ENCODE data around the gene CNN1. TPM values are rescaled to one million over a fixed set of nuclear protein-coding genes. Genes with fewer than 3 reads are reported as not detected.
"Not testable (repeated sequence)": the region's sequence is repeated elsewhere in the genome, so short reads cannot be mapped to it uniquely, and the experiment has no call there.

The CNN1 gene
- total and polyA plus RNA-seq, 4 donors: 406 to 1,055 (median 558) TPM

- ATAC-seq (ENCODE audit: low FRiP score) (no peak), DNase-seq (peak in 1 of 2 donors; percentile 15)
- Histone ChIP-seq H3K4me3 (ENCODE audit: low read length in 2 of 2) (peak overlapping the region in 1 of 2 donors; percentile 96), H3K27me3 (ENCODE audit: control insufficient read depth in 1 of 2, insufficient read depth in 2 of 2, low read length in 1 of 2) (no peaks in the 10 kb centered on the region), H3K9me3 (ENCODE audit: control insufficient read depth, low read length) (no peaks in the 10 kb centered on the region), H3K4me1 (ENCODE audit: control insufficient read depth in 1 of 2, insufficient read depth in 2 of 2, low read length in 2 of 2) (no peaks in the 10 kb centered on the region), H3K36me3 (ENCODE audit: control insufficient read depth in 1 of 2, insufficient read depth in 2 of 2, low read length in 1 of 2) (no peaks in the 10 kb centered on the region), H3K27ac (ENCODE audit: low read depth in 1 of 2, low read length in 2 of 2) (no peak overlapping the region)
- intact Hi-C loops (cut with DNase I): loop anchor here in 1 of 2 donors (10.0 kb wide), 1 partner anchor 304 kb away; the partner anchor contains the start of gene TSPAN16
- WGBS, 2 donors: 91% methylated on average over 2 of the region's 2 CpGs
These were observed 60.1 kb downstream of the CNN1 start for GRCh38 chr19:11598746-11599145.

GRCh38 chr19:11599704-11600103 is 61.1 kb downstream of the CNN1 start:
- not testable (repeated sequence) for H3K4me1 ChIP-seq (ENCODE audit: control insufficient read depth in 1 of 2, insufficient read depth in 2 of 2, low read length in 2 of 2); H3K27me3 ChIP-seq (ENCODE audit: control insufficient read depth in 1 of 2, insufficient read depth in 2 of 2, low read length in 1 of 2); H3K36me3 ChIP-seq (ENCODE audit: control insufficient read depth in 1 of 2, insufficient read depth in 2 of 2, low read length in 1 of 2); H3K9me3 ChIP-seq (ENCODE audit: control insufficient read depth, low read length); ATAC-seq (ENCODE audit: low FRiP score); H3K27ac ChIP-seq (ENCODE audit: low read depth in 1 of 2, low read length in 2 of 2); H3K4me3 ChIP-seq (ENCODE audit: low read length in 2 of 2); DNase-seq
- 93 to 96% methylated on average over 8 of the region's 8 CpGs for WGBS, 2 donors
- intact Hi-C loops (cut with DNase I): loop anchor here in 1 of 2 donors (10.0 kb wide), 1 partner anchor 305 kb away; the partner anchor contains the start of gene TSPAN16

Small RNAs within 50 kb of the gene (microRNA-seq; reads per million reads assigned to microRNA genes)
- 0 reads per million in 2 donors for gene MIR7974

Other genes starting within 250 kb of the CNN1 start
- gene TSPAN16, start 242.7 kb upstream of the CNN1 start, total RNA-seq: not detected
- gene TSPAN16, start 242.7 kb upstream of the CNN1 start, polyA plus RNA-seq: not detected
- 10 to 100 TPM; 26.7 to 32.7 TPM for gene RAB3D, start 199.2 kb upstream of the CNN1 start, total RNA-seq
- gene RAB3D, start 199.2 kb upstream of the CNN1 start, polyA plus RNA-seq: 1 to 10 TPM; 3.0 to 7.1 TPM
- gene TMEM205, start 192.6 kb upstream of the CNN1 start, total RNA-seq: 10 to 100 TPM; 36.2 to 50.7 TPM
- gene TMEM205, start 192.6 kb upstream of the CNN1 start, polyA plus RNA-seq: 100 to 1,000 TPM in 1 of 2 donors, 10 to 100 TPM in 1; 25.5 to 119 TPM
- 10 to 100 TPM; 18.0 to 44.4 TPM for gene CCDC159, start 192.3 kb upstream of the CNN1 start, total RNA-seq
- gene CCDC159, start 192.3 kb upstream of the CNN1 start, polyA plus RNA-seq: 100 to 1,000 TPM in 1 of 2 donors, 10 to 100 TPM in 1; 28.3 to 111 TPM
- gene PLPPR2, start 183.4 kb upstream of the CNN1 start, total RNA-seq: 10 to 100 TPM; 36.4 to 37.4 TPM
- 10 to 100 TPM; 11.4 to 41.0 TPM for gene PLPPR2, start 183.4 kb upstream of the CNN1 start, polyA plus RNA-seq
- gene SWSAP1, start 164.2 kb upstream of the CNN1 start, total RNA-seq: 1 to 10 TPM; 1.5 to 1.7 TPM
- gene SWSAP1, start 164.2 kb upstream of the CNN1 start, polyA plus RNA-seq: 1 to 10 TPM in 1 of 2 donors, under 1 TPM in 1; 0.50 to 5.7 TPM
- gene EPOR, start 154.5 kb upstream of the CNN1 start, total RNA-seq: 10 to 100 TPM in 1 of 2 donors, 1 to 10 TPM in 1; 7.4 to 13.1 TPM
- 10 to 100 TPM in 1 of 2 donors, under 1 TPM in 1; 0.63 to 32.4 TPM for gene EPOR, start 154.5 kb upstream of the CNN1 start, polyA plus RNA-seq
- 10 to 100 TPM; 30.2 to 51.6 TPM for gene RGL3, start 119.5 kb upstream of the CNN1 start, total RNA-seq
- gene RGL3, start 119.5 kb upstream of the CNN1 start, polyA plus RNA-seq: 10 to 100 TPM; 14.5 to 78.5 TPM
- gene ODAD3, start 103.7 kb upstream of the CNN1 start, total RNA-seq: 1 to 10 TPM in 1 of 2 donors, under 1 TPM in 1; 0.49 to 1.8 TPM
- gene ODAD3, start 103.7 kb upstream of the CNN1 start, polyA plus RNA-seq: 1 to 10 TPM; 1.4 to 2.6 TPM
- gene PRKCSH, start 103.2 kb upstream of the CNN1 start, total RNA-seq: 100 to 1,000 TPM; 168 to 207 TPM
- 100 to 1,000 TPM in 1 of 2 donors, 10 to 100 TPM in 1; 90.2 to 168 TPM for gene PRKCSH, start 103.2 kb upstream of the CNN1 start, polyA plus RNA-seq
- not detected for gene ELAVL3, start 57.8 kb upstream of the CNN1 start, total RNA-seq
- gene ELAVL3, start 57.8 kb upstream of the CNN1 start, polyA plus RNA-seq: under 1 TPM; 0.13 to 0.56 TPM
- gene ZNF653, start 33.0 kb upstream of the CNN1 start, total RNA-seq: 10 to 100 TPM; 11.4 to 11.6 TPM
- gene ZNF653, start 33.0 kb upstream of the CNN1 start, polyA plus RNA-seq: 10 to 100 TPM in 1 of 2 donors, 1 to 10 TPM in 1; 5.4 to 22.5 TPM
- 10 to 100 TPM; 27.7 to 27.8 TPM for gene ECSIT, start 9.7 kb upstream of the CNN1 start, total RNA-seq
- 10 to 100 TPM; 39.9 to 72.5 TPM for gene ECSIT, start 9.7 kb upstream of the CNN1 start, polyA plus RNA-seq
- 10 to 100 TPM; 30.9 to 33.6 TPM for gene ELOF1, start 20.4 kb downstream of the CNN1 start, total RNA-seq
- 10 to 100 TPM; 37.8 to 75.4 TPM for gene ELOF1, start 20.4 kb downstream of the CNN1 start, polyA plus RNA-seq
- 10 to 100 TPM; 12.6 to 13.1 TPM for gene ACP5, start 38.8 kb downstream of the CNN1 start, total RNA-seq
- gene ACP5, start 38.8 kb downstream of the CNN1 start, polyA plus RNA-seq: 10 to 100 TPM in 1 of 2 donors, 1 to 10 TPM in 1; 5.2 to 45.3 TPM
- 10 to 100 TPM in 1 of 2 donors, 1 to 10 TPM in 1; 7.1 to 12.2 TPM for gene ZNF627, start 58.6 kb downstream of the CNN1 start, total RNA-seq
- gene ZNF627, start 58.6 kb downstream of the CNN1 start, polyA plus RNA-seq: 1 to 10 TPM; 2.5 to 5.6 TPM
- 1 to 10 TPM; 5.1 to 8.7 TPM for gene ZNF823, start 200.1 kb downstream of the CNN1 start, total RNA-seq
- gene ZNF823, start 200.1 kb downstream of the CNN1 start, polyA plus RNA-seq: 1 to 10 TPM; 3.1 to 3.4 TPM
- gene ZNF441, start 228.1 kb downstream of the CNN1 start, total RNA-seq: 10 to 100 TPM in 1 of 2 donors, 1 to 10 TPM in 1; 9.5 to 13.2 TPM
- gene ZNF441, start 228.1 kb downstream of the CNN1 start, polyA plus RNA-seq: 1 to 10 TPM; 4.1 to 8.1 TPM